CD14-positive monocyte (primary cell): ENCODE data around the gene EPHA7. TPM values are rescaled to one million over a fixed set of nuclear protein-coding genes. Genes with fewer than 3 reads are reported as not detected.

Experiments
- DNase-seq, 3 donors: peaks; one replicate each; pipeline ENCODE4 v3.0.0-alpha.2; 2011 to 2022
- H2AFZ ChIP-seq: 2 replicates; pipeline ENCODE4 v1.6.0; 2012; ENCODE audit warnings: mild to moderate bottlenecking, low read depth, low read length, inconsistent platforms; ENCODE audit not compliant: insufficient read depth, poor library complexity, severe bottlenecking
- H3K27ac ChIP-seq, 2 donors: 1 replicate in 1 of 2; 2 replicates in 1 of 2; pipeline ENCODE4 v1.5.1; 2012 to 2013; ENCODE audit warnings: low read length in 2 of 2, control low read depth in 1 of 2, inconsistent platforms in 1 of 2, low read depth in 1 of 2, mild to moderate bottlenecking in 1 of 2
- H3K27me3 ChIP-seq, 2 donors: one replicate each; pipeline versions ENCODE4 v1.6.0 to v1.6.1; 2011 to 2013; ENCODE audit warnings: low read length in 2 of 2; ENCODE audit not compliant: control insufficient read depth in 2 of 2, insufficient read depth in 2 of 2
- H3K36me3 ChIP-seq, 2 donors: replicated peaks in 1 of 2; 1 replicate in 1 of 2; 2 replicates in 1 of 2; pipeline versions ENCODE4 v1.5.1 to v1.6.1; 2012 to 2013; ENCODE audit warnings: low read length in 2 of 2, control low read depth in 1 of 2, inconsistent platforms in 1 of 2, mild to moderate bottlenecking in 1 of 2; ENCODE audit not compliant: insufficient read depth in 2 of 2, control insufficient read depth in 1 of 2
- H3K4me1 ChIP-seq, 2 donors: 1 replicate in 1 of 2; 2 replicates in 1 of 2; pipeline versions ENCODE4 v1.5.1 to v1.6.1; 2012 to 2013; ENCODE audit warnings: low read length in 2 of 2, control low read depth in 1 of 2, inconsistent platforms in 1 of 2, mild to moderate bottlenecking in 1 of 2, moderate library complexity in 1 of 2; ENCODE audit not compliant: insufficient read depth in 2 of 2, control insufficient read depth in 1 of 2
- H3K4me2 ChIP-seq: replicated peaks from 2 replicates; pipeline ENCODE3; 2012; ENCODE audit warnings: low read length, moderate library complexity, mild to moderate bottlenecking; ENCODE audit not compliant: poor library complexity, severe bottlenecking; ENCODE audit errors: extremely low read depth
- H3K4me3 ChIP-seq, 3 experiments: fragments of 200-600 bp in 1 of 3; sonication (generic) in 1 of 3; replicated peaks in 1 of 3; 1 replicate in 2 of 3; 2 replicates in 1 of 3; pipeline ENCODE4 v1.5.1; 2011 to 2013; ENCODE audit warnings: low read length in 3 of 3, mild to moderate bottlenecking in 3 of 3, control low read depth in 2 of 3, low read depth in 2 of 3, inconsistent platforms in 1 of 3, moderate library complexity in 1 of 3
- H3K79me2 ChIP-seq: 2 replicates; pipeline ENCODE4 v1.6.0; 2012; ENCODE audit warnings: mild to moderate bottlenecking, control low read depth, inconsistent platforms, low read length, moderate library complexity; ENCODE audit not compliant: insufficient read depth
- H3K9ac ChIP-seq: 2 replicates; pipeline ENCODE4 v1.6.0; 2017; ENCODE audit warnings: low read length, mild to moderate bottlenecking; ENCODE audit not compliant: insufficient read depth, poor library complexity, severe bottlenecking
- H3K9me3 ChIP-seq, 2 donors: replicated peaks in 1 of 2; 1 replicate in 1 of 2; 2 replicates in 1 of 2; pipeline versions ENCODE4 v1.5.1 to v1.6.1; 2012 to 2013; ENCODE audit warnings: low read length in 2 of 2, control low read depth in 1 of 2; ENCODE audit not compliant: control insufficient read depth in 1 of 2, insufficient read depth in 1 of 2
- H4K20me1 ChIP-seq: 2 replicates; pipeline ENCODE4 v1.6.0; 2012; ENCODE audit warnings: mild to moderate bottlenecking, low read length, control low read depth, moderate library complexity; ENCODE audit not compliant: insufficient read depth
- H3K27ac Mint-ChIP-seq, 7 donors: one replicate each; pipeline ENCODE4 v1.8.0; 2020; ENCODE audit warnings: mild to moderate bottlenecking in 7 of 7, mixed read lengths in 7 of 7, moderate library complexity in 6 of 7, inconsistent platforms in 2 of 7
- H3K27me3 Mint-ChIP-seq, 3 donors: one replicate each; pipeline ENCODE4 v1.8.0; 2021 to 2022; ENCODE audit warnings: low read depth in 3 of 3, mild to moderate bottlenecking in 3 of 3, mixed read lengths in 3 of 3, moderate library complexity in 3 of 3, inconsistent platforms in 1 of 3
- H3K36me3 Mint-ChIP-seq, 2 donors: one replicate each; pipeline ENCODE4 v1.8.0; 2020; ENCODE audit warnings: mixed read lengths in 2 of 2, inconsistent platforms in 1 of 2, mild to moderate bottlenecking in 1 of 2
- H3K4me1 Mint-ChIP-seq: one replicate; pipeline ENCODE4 v1.8.0; 2020; ENCODE audit warnings: mild to moderate bottlenecking, mixed read lengths
- H3K4me3 Mint-ChIP-seq, 2 donors: one replicate each; pipeline ENCODE4 v1.8.0; 2020; ENCODE audit warnings: mild to moderate bottlenecking in 2 of 2, mixed read lengths in 2 of 2, moderate library complexity in 1 of 2
- H3K9me3 Mint-ChIP-seq, 7 donors: one replicate each; pipeline ENCODE4 v1.8.0; 2020 to 2022; ENCODE audit warnings: mixed read lengths in 7 of 7, mild to moderate bottlenecking in 6 of 7, moderate library complexity in 6 of 7, inconsistent platforms in 2 of 7
- CTCF ChIP-seq: fragments of 200-600 bp; IDR thresholded peaks from one replicate; pipeline ENCODE4 v1.8.0; 2022; ENCODE audit warnings: antibody characterized with exemption, mild to moderate bottlenecking
- WGBS: methylation state at CpG from one replicate; pipeline ENCODE4 v1.1.5; 2013; ENCODE audit warnings: missing lambda C conversion rate; ENCODE audit not compliant: insufficient coverage; 5-methylcytosine and 5-hydroxymethylcytosine counted together
- intact Hi-C, 2 donors: fragments of 100-400 bp; cut with micrococcal nuclease; formaldehyde crosslinking; loops; one replicate each; pipeline versions ENCODE4 v1.15.0 to v1.15.1; 2023
- polyA plus RNA-seq, 3 donors: library from polyadenylated mRNA; depleted of rRNA in 1 of 3; unstranded in 2 of 3; stranded (reverse) in 1 of 3; fragments of 300-500 nt in 2 of 3; fragments of >200 nt in 1 of 3; fragmentation: Illumina TruSeq in 2 of 3; gene quantifications; 1 replicate in 2 of 3; 2 replicates in 1 of 3; pipeline ENCODE4 v1.2.3, GENCODE V29; 2012 to 2021

The EPHA7 gene
- polyA plus RNA-seq, 3 donors, result not detected

- Mint-ChIP-seq H3K4me3 (no peak overlapping the region), H3K9me3 (no peaks in the 10 kb centered on the region), H3K36me3 (no peaks in the 10 kb centered on the region), H3K4me1 (no peaks in the 10 kb centered on the region), H3K27me3 (no peaks in the 10 kb centered on the region), H3K27ac (no peak overlapping the region)
- H2AFZ ChIP-seq, result no peak overlapping the region
- no peaks in the 10 kb centered on the region for H3K36me3 ChIP-seq
- DNase-seq, result no peak
- no peak overlapping the region for H3K4me2 ChIP-seq
- H3K27ac ChIP-seq, result no peak overlapping the region
- H3K4me3 ChIP-seq, result no peak overlapping the region
- TF ChIP-seq CTCF, result no peak
- H3K9me3 ChIP-seq, result no peaks in the 10 kb centered on the region
- intact Hi-C loops, result no loop called here
- H3K27me3 ChIP-seq, result no peaks in the 10 kb centered on the region
- H3K9ac ChIP-seq, result no peak overlapping the region
- WGBS, result no CpG with 5 or more reads among the region's 1 CpG
- H3K79me2 ChIP-seq, result no peaks in the 10 kb centered on the region
- H4K20me1 ChIP-seq, result no peaks in the 10 kb centered on the region
- H3K4me1 ChIP-seq, result no peaks in the 10 kb centered on the region
Measured at GRCh38 chr6:93318121-93318520, 101.2 kb downstream of the EPHA7 start.

DNA sequence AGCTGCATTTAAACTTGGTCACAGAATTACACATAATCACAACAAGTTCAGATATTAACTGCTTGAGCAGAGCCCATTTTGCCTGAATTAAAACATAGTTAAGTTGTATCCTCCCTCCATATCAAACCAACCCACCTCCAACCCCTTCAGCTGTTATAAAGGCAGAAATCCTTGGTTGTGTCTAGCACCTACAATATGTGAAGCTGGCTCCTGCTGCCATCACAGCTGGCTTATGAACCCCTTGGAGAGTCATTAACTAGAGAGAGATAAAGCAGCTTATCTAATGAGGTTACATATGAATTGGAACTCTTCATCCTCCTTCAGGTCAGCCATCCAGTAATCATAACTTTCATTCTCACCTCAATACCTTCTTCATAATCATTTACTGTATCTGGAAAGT lies 101.8 kb downstream of the EPHA7 start:
- Mint-ChIP-seq H3K4me3 (no peak overlapping the region), H3K36me3 (no peaks in the 10 kb centered on the region), H3K9me3 (no peaks in the 10 kb centered on the region), H3K4me1 (no peaks in the 10 kb centered on the region), H3K27ac (no peak overlapping the region), H3K27me3 (peaks cover 0 to 2% (median 0%) of the 10 kb centered on the region in 3 donors)
- intact Hi-C loops, result no loop called here
- Histone ChIP-seq H3K4me1 (no peaks in the 10 kb centered on the region), H3K79me2 (no peaks in the 10 kb centered on the region), H3K9me3 (no peaks in the 10 kb centered on the region), H3K36me3 (no peaks in the 10 kb centered on the region), H3K4me3 (no peak overlapping the region), H3K4me2 (no peak overlapping the region), H2AFZ (no peak overlapping the region), H3K27ac (no peak overlapping the region), H4K20me1 (no peaks in the 10 kb centered on the region), H3K9ac (no peak overlapping the region), H3K27me3 (no peaks in the 10 kb centered on the region)
- no peak for TF ChIP-seq CTCF
- no peak for DNase-seq
